ENCODE data around the gene IL36G.
"Not testable (repeated sequence)": the region's sequence is repeated elsewhere in the genome, so short reads cannot be mapped to it uniquely, and the experiment has no call there.

IL36G gene
- long read RNA-seq, donor 1: 0 reads
- long read RNA-seq, donor 2: 0 reads
- long read RNA-seq, donor 3: 0 reads
- long read RNA-seq, donor 4: 0 reads
- long read RNA-seq, donor 5: 0 reads
- long read RNA-seq, donor 6: 0 reads
- long read RNA-seq, donor 7: 0 reads
- long read RNA-seq, donor 8: 0 reads

- DNase-seq: no peak
Observed at GRCh38 chr2:112977559-112978056, at the start of gene IL36G. Gene IL36G (plus strand): TSS chr2:112978006. CDS start chr2:112978639, 633 bp downstream.

DNA sequence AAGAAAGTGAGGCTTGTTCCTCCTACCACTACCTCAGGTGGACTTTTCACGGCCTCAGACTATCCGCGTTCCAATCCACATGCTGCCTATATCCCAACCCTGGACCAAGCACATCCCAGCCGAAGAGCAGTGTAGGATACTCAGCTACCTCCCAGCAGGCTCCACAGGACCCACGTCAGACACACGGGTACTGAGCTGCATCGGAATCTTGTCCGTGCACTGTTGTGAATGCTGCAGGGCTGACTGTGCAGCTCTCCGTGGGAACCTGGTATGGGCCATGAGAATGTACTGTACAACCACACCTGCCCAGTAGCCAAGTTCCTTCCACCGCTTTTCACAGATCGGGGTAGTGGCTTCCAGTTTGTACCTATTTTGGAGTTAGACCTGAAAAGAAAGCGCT, 44.5 kb upstream of the IL36G start:
- DNase-seq: no peak

- DNase-seq: not testable (repeated sequence)
Observed at GRCh38 chr2:112934117-112934516, 43.7 kb upstream of the IL36G start.

GRCh38 chr2:112936927-112937232, 40.9 kb upstream of the IL36G start:
- no peak for DNase-seq

DNA sequence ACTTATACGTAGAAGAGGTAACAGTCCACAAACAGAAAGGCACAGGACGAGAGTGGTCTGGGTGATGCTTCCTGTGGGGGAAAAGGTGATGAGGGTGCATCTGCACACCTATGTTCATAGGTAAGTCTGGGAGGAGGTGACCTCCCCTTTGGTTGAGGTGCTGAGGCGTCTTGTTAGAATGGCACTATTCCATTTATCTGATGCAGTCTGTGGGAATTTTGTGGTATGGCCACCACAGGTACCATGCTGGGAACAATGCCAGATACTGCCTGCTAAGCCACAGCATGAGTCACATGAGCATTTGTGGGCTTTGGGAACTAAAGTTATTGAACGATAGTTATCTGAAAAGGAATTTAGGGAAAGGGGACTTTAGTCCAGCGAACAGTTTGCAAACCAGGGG, 38.9 kb upstream of the IL36G start:
- DNase-seq: no peak

- no peak for DNase-seq
Observed at GRCh38 chr2:112939425-112939824, 38.4 kb upstream of the IL36G start.

GRCh38 chr2:112940859-112941625, 36.8 kb upstream of the IL36G start:
- no peak for DNase-seq

DNA sequence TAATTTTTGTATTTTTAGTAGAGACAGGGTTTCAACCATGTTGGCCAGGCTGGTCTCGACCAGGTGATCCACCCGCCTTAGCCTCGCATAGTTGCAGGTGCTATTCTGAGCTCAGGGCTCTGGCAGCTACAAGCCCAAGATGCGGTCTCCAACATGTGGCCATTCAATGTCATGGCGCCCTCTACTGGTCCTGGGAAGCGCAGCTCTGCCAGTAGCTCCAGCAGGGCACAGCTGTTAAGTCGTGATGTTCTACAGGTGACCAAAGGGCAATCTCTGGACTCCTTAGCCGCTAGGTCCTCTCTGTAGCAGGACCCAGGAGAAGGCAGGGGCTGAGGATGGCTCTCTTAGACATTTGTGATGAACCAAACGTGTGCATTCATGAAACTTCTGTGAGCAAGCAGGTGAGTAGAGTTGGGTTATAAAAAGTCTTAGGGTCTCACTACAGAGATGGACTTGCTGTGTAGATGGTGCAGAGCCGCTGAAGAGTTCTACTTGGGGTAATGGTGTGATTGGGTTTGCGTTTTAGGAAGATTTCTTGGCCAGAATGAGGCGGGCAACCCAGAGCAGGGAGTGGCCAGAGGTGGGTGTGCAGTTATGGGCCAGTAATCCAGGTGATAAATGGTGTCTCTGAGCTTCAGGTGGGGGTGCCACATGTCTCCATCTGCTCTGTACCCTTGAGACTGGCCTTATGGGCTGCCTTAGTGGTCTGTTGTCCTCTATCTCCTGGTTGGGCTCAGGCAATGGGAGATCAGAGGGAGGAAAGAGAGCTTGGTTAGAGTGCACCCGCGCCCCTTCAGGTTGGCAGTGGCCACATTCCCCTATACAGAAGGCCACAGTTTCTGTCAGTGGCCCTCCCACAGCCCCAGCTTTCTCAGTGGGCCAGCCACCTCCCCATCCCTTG, 35.8 kb upstream of the IL36G start:
- peak; percentile 31 for DNase-seq

- DNase-seq: no peak
Observed at GRCh38 chr2:112942654-112943002, 35.2 kb upstream of the IL36G start.

- no peak for DNase-seq
Observed at GRCh38 chr2:112944971-112945370, 32.8 kb upstream of the IL36G start.

DNA sequence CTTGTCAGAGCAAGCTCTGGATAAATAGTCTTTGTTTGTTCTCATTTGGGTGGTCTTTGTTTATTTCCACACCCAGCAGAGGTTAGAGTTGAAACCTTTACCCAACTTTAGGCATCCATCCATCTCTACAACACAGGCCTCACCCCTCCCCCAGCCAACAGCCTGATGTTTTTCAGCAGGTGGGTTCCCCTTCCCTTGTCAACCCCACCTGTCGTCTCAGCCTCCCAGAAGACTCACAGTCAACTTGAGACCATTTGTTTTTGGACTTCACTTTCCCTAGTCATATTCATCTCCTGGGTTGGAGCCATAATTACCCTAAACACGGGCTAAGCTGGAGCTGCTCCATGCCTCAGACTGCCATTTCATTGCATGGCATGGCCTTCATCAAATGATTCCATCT, 31.7 kb upstream of the IL36G start:
- DNase-seq: no peak

DNA sequence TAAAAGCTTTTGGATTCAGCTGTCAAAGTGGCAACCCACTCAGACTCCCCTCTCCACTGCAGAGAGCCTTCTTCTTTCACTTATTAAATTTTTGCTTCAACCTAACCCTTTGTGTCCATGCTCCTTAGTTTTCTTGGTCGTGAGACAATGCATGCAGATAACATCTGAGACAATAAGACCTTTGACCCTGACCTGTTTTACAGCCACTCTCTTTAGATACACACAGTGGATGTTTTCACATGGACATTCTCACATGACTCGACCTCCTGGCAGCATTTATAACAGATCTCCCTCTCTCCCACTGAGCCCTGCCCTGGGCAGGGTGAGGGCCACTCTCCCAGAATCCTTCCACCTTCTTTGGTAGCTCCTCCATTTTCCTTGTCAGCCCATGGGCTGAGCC, 30.4 kb upstream of the IL36G start:
- DNase-seq: no peak

DNA sequence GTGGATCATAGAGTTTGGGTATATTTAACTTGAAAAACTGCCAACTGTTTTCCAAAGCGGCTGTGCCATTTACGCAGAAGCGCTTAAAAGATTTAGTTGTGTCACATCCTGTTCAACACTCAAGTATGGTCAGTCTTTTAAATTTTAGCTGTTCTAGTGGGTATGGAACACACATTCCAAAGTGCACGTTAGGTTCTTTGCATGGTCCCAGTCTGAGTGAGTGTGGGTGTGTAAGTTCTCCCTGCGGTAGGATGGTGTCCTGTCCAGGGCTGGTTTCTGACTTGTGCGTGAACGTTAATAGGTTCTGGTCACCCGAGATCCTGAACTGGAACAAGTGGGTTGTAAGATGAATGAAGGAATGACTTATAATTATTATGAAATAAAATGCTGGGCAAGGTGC, 28.4 kb upstream of the IL36G start:
- no peak for DNase-seq

- no peak for DNase-seq
Observed at GRCh38 chr2:112954364-112954763, 23.4 kb upstream of the IL36G start.

DNA sequence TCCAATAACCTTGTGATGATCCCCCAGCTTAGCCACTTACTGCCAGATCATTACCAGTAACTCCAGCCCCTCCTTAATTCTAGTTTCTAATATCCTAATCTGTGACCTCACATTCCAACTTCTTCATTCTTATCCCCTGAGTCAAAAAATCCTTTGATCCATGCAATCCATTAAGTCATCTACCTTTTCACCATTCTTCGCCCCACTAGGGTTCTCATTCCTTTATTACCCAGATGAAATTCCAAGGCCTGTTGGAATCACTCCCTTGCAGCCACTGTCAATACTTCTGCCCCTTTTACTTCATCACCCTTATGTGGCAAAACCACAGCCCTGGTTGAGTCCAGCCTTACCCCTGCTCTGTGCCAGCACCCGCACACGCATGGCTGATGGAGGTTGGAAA, 20.3 kb upstream of the IL36G start:
- no peak for DNase-seq

GRCh38 chr2:112958428-112959108, 19.2 kb upstream of the IL36G start:
- peak; percentile 12 for DNase-seq

GRCh38 chr2:112959109-112959812, 18.5 kb upstream of the IL36G start:
- no peak for DNase-seq

DNA sequence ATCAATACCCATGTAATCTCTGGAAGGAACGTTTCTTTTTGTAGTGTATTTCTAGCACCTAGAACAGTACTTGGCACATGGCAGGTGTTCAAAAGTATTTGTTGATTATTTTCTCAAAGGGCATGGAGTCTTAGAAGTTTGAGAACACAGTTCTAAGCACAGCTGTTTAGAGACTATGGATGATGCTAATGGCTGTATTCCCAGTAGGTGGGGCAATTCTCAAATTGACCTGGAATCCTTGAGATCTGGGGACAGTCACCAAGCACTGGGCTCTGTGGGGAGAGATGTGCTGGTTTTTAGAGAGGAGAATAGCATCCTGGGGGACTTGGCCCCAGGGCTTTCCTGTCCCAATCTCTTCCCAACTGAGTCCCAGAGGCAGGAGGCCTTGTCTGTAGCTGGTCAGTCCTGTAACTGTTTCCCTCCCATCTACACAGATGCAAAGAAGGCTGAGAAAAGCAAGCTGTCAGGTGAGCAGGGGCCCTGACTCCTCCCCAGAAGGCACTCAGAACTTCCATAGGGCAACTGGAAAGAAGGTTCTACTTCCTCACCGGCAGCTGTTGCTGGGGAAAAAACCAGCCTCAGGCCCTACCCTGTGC, 17.5 kb upstream of the IL36G start:
- no peak for DNase-seq

- DNase-seq: no peak
Observed at GRCh38 chr2:112962308-112963175, 15.3 kb upstream of the IL36G start.

GRCh38 chr2:112967023-112967422, 10.8 kb upstream of the IL36G start:
- no peak for DNase-seq
